NOMO-1 treated with DMSO at 0.1 percent for 48 hours (cell line): ENCODE results near the gene MYOT.
A peak's percentile ranks its signal among the peaks of the same experiment; 100 is the strongest.

Experiments
- DNase-seq: peaks from one replicate; lab custom pipeline; 2025; ENCODE audit not compliant: unreplicated experiment; lab: John Stamatoyannopoulos, UW

The MYOT gene, protein sequence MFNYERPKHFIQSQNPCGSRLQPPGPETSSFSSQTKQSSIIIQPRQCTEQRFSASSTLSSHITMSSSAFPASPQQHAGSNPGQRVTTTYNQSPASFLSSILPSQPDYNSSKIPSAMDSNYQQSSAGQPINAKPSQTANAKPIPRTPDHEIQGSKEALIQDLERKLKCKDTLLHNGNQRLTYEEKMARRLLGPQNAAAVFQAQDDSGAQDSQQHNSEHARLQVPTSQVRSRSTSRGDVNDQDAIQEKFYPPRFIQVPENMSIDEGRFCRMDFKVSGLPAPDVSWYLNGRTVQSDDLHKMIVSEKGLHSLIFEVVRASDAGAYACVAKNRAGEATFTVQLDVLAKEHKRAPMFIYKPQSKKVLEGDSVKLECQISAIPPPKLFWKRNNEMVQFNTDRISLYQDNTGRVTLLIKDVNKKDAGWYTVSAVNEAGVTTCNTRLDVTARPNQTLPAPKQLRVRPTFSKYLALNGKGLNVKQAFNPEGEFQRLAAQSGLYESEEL

DNA sequence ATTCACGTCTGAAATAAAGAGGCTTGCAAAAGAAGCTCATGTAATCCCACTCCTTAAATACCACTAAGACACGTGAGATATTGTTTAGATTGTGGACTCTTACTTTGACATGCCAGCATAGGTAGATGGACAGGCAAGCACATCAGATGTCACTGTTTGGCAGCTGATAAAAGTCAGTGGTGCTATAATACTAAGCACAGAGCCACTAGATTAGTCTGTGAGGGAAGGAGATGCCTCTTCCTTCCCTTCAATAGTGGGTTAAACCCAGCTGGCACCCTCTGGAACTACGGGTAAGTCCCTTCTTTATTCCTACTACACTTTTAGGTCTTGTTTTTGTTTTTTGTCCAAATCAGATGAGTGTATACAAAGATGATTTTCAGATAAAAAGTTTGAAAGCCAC is at the start of gene MYOT:
TSS of gene MYOT (plus strand) at position 197 of the 400 bp plus-strand sequence. CDS start 2,792 bp downstream, outside the sequence.
- DNase-seq = no peak

DNA sequence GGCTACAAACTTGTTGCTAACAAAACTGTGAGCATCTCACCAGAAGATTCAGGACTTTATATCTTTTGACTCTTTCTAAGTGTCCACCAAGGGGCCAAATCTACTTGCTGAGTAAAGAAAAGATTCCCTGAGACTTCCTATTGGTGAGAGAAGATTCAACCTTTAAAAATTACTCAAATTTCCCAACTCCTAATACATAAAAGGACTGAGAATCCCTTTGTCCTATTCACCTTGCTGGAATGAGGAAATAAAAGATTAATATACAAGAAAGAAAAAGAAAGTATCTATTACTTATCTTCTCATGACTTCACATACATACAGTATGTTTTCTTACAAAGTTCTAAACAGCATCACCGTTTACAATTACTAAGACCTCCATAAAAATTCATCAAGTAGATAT is 47.9 kb upstream of the MYOT start:
- DNase-seq = no peak

DNA sequence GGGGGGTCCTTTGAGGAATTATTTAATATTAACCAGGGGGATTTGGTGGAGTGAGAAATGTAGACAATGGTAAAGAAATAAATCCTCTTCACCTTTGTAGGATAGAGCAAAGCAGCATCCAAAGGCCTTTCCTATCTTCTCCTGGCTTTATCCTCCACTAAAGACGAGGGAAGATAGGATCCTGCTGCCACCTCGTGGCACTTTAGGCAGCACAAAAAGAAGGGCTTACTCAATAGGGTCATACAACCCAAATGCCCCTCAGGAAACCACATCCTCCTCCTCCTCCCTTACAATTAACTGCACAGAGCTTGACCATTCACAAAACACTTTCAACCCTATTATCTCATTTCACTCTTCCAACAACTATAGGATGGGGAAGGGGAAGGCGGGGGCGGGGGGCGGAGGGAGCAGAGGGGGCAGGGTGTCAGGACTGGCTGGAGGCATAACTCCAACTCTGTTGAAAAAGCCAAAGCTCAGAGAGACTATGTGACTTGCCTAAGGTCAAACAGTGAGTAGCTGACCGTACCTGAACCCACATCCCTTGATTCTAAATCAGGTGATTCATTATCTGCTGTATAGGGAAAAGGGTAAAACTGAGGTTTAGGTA is 45.4 kb upstream of the MYOT start:
- DNase-seq = peak; percentile 60

DNA sequence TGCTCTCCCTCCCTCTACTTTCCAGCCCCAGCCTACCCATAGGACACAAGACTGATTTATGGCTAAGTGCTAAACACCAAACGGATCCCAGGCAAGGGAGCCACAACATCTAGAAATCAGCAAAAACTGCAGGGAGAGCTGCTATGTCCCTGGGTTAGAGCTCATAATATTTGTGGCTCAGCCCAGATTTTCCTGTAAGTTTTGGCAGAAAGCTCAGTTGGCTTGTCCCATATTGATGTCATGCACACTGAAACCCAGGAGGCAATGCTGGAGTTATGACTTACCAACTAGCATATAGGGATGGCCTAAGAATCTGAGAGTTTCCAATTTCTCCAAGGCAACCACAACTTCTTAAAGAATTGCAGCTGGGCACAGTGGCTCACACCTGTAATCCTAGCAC is 44.7 kb upstream of the MYOT start:
- DNase-seq = no peak

DNA sequence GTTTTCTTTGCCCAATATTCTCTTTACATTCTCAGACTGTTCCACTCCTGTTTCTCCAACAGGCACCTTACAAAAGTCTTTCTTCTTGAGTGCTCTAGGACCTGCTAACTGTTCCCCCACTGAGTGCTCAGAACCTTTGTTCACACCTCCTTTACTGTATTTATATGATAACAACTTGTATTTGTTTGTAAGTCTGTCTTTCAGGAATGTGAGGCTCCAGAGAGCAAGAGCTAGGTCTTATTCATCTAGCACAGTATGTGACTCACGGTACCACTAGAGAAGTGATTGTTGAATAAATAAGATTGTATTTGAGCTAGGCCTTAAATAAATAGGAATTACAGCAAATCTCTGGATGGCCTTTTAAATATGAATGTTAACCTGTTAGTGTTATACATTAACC is 42.5 kb upstream of the MYOT start:
- DNase-seq = no peak

DNA sequence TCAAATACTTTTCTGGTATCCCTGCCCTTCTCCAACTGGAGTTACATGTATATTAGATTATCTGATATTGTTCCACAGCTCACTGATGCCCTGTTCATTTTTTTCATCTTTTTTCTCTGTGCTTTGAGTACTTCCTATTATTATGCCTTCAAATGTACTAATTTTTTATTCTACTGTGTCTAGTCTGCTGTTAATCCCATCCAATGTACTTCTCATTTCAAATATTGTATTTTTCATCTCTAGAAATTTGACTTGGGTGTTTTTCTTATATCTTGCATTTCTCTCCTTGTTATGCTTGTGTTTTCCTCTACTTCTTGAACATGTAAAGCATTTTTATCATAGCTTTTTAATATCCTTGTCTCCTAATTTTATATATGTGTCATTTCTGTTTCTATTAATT is 41.6 kb upstream of the MYOT start:
- DNase-seq = no peak

DNA sequence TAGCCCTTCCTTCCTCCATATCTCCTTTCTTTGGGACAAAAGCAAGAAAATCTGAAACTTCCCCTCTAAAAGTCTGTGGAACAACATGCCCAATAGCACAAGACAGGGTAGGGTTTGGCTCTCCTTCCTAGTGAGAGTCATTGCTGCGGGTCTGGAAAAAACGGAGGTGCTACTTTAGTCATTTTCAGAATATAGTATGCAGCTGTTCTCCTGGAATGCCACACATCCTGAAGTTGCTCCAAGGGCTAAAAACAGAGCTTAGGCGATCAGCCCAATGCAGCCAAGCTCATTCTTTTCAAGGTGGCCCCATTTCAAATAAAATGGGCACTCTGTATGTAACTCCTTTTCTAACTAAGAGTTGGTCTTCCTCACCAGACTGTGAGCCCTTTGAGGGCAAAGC is 39.5 kb upstream of the MYOT start:
- no peak for DNase-seq

DNA sequence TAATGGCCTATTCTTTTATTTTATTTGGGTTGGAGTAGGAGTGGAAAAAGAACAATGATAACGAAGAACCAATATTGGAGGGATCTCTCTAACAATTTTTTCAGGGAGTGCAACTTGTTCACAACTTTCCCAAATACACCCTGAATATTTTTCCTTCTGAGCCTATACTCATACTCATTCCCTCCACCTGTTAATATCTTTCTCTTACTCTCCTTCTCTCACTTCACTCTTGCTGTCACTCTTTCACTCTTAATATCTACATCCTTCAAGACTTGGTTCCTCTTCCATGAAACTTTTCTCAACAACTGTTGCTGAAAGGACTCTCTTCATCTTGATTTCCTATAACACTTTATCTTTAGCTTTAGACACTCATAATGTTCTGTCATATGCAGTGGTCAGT is 39.0 kb upstream of the MYOT start:
- no peak for DNase-seq

DNA sequence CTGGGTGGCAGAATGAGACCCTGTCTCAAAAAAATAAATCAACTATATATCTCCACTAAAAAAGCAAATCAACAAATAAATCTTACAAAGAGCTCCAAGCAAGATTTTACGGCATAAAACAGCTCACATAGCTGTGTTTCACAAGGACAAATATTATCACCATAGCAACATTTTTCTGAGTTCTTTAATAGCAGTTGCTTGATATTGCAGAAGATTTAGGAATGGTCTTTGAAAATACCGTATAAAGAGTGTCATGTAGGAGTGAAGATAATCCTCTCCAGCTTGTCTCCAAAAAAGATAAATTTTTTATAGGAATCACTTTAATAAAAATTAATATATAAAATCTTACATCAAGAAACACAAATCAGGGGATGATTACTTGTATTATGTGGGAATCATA is 36.6 kb upstream of the MYOT start:
- no peak for DNase-seq

DNA sequence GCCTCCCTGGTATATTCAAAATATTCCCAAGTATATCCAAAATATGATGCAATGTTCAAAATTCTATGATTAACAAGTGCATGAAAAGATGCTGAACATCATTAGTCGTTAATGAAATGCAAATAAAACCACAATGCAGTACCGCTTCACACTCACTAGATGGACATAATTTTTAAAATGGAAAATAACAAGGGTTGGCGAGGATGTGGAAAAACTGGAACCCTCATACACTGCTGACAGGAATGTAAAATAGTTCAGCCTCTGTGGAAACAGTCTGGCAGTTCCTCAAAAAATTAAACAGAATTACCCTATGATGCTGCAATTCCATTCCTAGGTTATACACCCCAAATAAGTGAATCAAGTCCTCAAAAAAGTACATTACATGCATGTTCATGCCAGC is 36.1 kb upstream of the MYOT start:
- DNase-seq = no peak

DNA sequence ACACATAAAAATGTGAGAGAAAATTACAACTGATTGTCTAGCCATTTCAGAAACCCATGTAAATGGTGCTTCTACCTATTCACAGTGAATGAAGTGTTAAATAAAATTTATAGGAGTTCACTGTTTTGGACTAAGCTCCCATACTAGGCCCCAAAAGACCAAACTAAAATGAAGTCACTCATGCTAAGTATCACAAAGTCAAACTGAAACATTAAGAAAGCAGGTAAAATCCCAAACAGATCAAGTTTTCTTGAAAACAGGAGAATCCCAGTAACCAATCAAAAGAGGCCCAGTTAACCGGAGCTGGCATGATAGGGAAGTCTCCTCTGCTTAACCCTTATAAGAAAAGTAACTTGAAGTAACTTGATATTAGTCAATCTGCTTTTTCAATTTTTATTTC is 35.2 kb upstream of the MYOT start:
- no peak for DNase-seq

DNA sequence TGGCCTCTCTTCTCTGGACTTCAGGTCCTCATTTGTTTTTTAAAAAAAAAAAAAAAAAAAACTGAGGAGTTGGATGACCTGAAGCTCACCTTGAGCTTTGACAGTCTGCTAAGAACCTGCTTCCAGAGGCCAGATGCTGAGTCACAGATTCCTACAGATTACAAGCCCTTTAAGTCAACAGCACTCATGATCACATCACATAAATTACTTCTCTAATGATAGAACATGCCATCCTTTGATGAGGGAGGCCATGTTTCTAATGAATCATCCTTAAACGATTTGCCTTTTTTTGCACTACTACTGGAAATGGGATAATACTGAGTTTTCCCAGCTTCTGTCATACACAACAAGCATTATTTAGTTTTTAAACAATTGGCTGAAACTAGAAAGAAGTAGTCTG is 34.2 kb upstream of the MYOT start:
- DNase-seq = no peak

DNA sequence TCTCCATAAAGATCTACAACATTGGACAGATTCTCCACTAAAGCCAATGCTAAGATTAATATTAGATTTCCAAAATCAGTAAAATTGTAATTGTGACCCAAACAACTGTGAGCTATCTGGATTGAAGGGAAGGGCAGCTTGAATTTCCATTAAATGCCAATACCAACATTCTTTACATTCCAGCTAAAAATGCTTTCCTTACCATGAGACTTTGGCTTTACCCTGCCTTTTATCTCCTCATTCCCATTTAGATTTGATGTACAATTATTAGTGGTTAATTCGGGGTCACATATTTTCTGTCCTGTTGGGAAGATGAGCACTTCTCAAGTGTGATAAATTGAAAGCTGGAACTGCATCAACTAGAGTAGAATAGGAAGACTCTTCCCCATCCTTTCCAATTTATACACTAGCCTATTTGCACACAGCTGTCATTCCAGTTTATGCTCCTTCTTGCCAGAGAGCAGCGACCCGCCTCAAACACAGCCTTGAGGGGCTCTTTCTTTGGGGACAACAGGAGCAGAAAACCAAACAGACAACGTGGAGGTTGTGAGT is 33.1 kb upstream of the MYOT start:
- DNase-seq = no peak

DNA sequence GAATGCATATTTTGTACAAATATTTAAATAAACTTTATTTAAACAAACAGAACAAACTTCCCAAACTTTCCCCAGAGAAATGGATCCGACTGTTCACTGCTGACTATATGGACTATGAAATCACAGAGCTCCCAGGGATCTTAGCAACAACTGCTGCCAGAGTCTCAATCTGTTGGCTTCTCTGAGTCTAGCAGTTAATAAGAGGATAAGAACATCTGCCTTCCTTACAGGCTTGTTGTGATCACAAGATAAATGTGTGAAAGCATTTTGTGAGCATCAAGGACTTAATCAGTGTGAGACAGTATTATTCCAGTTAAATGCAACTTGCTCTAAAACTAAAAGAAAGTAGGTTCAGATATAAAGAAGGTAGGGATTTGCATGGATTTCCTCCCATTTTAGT is 31.4 kb upstream of the MYOT start:
- no peak for DNase-seq

DNA sequence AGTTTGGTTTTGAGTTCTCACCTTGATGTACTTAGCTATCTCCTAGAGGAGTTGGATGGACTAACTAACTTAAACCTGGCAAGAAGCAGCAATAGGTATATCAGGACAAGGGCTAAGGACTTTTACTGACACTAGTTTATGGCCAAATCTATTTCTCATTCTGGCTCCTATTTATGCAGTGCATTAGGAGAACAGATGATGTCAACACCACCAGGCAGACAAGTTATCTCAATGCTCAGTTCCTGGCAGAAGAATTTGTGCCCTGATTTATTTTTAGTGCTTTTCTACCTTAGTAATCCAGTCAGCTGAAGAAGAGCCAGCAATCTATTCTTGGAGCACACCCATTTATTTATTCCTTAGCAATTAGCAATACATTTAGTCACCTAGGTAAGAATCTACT is 30.7 kb upstream of the MYOT start:
- no peak for DNase-seq

DNA sequence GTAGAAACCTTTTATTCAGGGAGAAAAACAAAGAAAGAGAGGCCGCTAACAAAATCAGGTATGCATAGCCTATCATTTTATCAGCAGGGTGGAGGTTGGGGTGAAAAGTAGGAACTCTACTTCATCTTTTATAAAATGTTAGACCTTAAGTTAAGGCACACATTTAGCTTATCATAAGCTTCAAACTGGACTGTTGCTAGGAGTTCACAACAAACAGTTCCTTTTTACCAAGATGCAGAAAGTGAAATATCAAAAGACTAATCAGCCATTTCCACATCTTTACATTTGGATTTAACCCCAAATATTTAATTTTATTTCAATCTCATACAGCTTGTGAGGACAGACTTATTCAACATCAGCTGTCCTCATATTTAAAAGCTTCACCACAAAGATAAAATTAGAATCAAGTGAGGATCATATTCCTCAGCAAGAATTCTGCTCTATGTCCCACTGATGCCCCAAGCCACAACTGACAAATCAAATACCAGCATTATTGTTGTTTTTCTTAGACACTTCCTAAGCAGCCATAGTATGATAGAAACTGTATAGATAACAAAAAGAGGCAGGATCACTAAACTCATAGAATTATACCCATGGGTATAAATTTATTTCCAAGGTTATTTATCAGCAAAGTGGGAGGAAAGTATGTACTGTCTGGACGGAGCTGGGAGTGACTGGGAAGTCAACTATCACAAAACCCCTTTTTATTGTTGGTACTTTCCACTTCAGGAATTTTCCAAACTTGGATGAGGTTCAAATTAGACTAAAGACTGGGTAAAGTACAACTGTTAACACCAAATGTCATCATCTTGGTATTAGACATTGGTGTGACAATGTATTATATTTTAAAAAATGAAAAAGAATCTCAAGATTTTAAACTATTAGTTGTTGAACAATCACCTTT is 29.9 kb upstream of the MYOT start:
- no peak for DNase-seq

DNA sequence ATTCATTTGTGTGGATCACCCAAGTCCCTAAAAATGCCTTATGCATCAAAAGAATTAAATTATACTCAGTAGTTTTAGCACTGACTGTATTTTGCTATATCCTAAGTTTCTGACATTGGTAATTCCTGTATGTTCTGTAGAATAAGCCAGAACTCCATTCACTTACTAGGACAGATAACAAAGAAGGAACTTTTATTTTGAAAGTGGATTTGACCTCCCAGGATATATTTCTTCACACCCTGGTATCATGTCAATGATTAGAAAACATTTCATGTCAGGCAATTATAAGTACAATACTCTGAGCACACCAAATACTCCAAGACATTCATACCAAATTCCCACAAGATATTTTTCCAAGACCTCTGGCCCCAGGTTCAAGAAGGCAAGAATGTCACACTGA is 28.7 kb upstream of the MYOT start:
- no peak for DNase-seq

DNA sequence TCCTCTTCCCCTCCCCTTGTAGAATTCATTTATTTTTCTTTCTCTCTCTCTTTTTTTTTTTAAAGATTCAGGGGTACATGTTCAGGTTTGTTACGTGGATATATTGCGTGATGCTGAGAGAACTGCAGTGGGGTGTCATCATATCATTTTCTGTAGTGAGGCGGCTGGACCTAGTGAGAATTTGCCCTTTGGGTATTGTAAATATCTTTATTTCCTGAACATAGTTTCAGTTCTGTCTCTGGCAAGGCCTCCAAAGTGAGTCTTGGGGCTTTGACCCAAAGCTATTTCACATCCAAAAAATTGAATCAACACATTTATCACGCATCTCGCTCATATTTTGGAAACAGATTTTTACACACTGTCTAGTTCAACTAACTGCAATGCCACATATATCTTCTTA is 25.4 kb upstream of the MYOT start:
- DNase-seq = peak; percentile 32

DNA sequence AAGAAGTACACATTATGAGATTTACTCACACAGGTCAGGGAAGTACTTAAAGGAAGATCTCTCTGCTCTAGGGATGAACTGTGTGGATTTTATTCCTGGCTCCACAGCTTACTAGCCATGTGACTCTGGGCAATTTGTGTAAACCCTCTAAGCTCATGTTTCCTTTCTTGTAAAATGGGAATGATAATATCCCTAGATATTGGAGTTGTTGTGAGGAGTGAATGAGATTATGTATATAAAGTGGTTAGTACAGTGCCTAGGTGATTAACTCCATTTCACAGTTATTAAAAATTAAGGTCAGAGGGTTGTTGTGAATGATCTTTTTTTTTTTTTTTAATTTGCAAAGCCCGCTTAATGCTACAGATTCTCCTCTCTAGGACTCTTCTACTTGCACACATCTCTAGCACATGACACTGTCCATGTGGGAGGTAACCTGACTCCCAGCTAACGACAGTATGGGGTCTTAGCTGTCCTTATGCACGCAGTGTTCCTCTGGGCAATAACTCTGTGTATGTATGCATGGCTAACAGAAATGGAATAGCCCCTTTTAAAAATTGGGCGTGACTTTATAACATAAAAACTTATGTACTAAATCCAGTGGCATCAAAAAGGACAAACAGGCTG is 23.9 kb upstream of the MYOT start:
- no peak for DNase-seq

DNA sequence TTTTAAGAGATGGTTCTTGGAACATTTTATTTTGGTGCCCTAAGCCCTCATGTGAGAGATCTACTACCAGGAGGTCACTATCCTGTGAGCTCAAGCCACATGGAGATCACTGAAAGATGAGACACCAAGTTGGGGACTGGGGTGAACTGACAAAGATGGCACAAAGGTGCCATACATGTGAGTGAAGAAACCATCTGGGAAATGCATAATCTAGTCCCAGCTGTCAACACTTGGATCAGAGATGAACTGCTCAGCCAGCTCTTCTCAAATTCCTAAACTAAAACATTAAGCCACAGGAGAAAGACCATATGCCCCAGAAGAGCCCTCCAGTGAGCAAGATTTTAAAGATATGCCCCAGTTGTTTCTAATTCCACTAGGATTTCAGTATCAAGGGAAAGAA is 22.2 kb upstream of the MYOT start:
- DNase-seq = no peak

DNA sequence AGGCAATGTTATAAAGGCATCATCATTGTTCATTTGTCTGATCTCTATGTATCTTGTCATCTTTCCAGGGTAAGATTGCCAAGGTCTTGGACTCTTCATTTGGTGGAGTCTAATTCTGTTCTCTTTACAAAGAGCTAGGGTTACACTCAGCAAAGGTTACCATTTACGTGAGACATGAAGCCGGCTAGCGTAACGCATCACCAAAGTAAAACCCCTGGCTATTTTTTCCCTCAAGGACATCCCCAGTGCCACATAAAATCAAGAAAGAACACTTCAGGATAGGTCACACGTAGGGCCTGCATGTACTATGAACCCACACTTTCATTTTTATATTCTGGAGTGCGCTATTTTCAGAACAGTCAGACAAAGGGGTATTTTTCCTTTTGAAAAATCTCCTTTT is 20.0 kb upstream of the MYOT start:
- no peak for DNase-seq
